ENCODE results near the gene SIGLEC15.
"Not testable (repeated sequence)": the region's sequence is repeated elsewhere in the genome, so short reads cannot be mapped to it uniquely, and the experiment has no call there.

SIGLEC15 gene, protein sequence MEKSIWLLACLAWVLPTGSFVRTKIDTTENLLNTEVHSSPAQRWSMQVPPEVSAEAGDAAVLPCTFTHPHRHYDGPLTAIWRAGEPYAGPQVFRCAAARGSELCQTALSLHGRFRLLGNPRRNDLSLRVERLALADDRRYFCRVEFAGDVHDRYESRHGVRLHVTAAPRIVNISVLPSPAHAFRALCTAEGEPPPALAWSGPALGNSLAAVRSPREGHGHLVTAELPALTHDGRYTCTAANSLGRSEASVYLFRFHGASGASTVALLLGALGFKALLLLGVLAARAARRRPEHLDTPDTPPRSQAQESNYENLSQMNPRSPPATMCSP

DNA sequence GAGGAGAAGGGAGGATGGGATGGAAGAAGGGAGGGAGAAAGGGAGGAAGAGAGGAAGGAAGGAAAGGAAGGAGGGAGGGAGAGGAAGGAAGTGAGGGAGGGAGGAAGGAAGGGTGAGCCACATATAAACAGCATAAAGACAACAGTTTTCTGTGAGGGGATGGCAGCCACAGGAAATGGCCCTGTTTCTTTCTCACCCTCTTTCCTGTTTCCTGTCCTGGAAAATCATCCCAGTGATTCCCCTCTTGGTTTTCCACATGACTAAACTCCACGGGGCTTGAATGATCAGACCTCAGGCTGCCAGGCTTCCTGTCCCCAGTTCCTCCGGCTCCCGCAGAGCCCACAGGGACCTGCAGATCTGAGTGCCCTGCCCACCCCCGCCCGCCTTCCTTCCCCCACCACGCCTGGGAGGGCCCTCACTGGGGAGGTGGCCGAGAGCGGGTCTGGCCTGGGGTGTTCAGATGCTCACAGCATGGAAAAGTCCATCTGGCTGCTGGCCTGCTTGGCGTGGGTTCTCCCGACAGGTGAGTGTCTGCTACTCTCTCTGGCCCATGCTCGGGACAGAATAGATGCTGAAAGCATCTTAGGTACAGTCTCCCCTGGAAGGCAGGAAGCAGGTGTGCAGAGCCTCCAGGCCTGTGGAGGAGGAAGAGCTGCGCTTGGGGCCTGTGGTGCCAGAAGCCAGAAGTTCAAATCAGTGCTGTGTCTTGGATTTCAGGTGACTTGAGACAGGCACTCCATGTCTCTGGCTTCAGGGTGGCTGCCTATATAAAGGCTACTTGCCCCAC lies at the start of gene SIGLEC15:
Gene SIGLEC15, plus strand, starts transcription at position 418 of the 787 bp plus-strand sequence. Its CDS starts 54 bp downstream, at position 472.
- DNase-seq (ENCODE audit: low read depth), result no peak

DNA sequence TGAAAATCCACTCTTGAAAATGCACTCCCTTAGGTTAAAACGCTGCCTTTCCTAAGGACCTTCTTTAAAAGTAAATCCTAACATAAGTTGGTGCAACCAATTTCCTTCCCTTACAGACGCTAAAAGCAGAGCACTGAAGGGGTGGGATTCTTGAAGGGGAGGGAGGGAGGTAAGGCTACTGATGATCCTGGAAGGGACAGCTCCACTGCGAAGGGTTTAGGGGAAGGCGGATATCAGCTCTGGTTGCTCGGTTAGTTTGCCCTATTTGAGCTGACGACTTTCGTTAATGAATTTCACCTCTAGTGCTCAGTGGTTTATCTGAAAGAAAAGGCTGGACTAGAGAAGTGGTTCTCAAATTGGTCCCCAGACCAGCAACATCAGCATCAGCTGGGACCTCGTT lies 49.7 kb upstream of the SIGLEC15 start:
- no peak for DNase-seq (ENCODE audit: low read depth)

DNA sequence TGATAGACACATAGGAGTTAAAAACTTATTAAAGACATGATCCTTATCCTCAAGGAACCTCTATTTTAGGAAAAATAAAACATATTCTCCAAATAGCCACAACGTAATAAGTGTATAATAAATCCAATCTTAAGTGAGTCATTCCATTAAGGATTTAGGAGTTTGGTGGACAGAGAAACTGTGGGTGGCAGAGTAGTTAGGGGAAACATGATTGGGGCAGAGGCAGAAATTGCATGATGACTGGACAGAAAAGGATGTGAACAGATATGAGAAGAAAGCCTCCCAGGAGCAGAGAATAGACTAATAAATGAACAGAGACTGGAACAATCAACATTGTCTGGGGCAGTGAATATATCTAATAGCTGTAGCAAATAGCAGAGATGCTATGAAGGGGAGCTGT lies 48.1 kb upstream of the SIGLEC15 start:
- no peak for DNase-seq (ENCODE audit: low read depth)

DNA sequence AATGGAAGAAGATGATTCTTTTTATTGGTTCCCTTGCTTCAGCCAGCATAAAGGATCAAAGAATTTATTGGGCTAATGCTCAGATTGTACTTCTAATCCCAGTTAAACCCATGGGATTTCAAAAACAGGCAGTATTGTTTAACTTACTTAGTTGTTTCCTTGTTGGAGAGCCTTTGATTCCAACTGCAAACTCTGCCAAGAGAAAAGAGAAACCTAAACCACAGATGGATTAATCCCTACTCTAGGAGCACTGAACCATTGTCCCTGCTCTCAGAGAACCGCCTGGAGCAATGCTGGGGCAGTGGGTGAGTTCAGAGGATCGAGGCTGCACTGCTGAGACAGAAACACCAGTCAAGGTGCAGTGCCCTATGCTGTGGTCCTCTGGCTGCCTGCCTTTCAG lies 44.9 kb upstream of the SIGLEC15 start:
- DNase-seq (ENCODE audit: low read depth), result no peak

DNA sequence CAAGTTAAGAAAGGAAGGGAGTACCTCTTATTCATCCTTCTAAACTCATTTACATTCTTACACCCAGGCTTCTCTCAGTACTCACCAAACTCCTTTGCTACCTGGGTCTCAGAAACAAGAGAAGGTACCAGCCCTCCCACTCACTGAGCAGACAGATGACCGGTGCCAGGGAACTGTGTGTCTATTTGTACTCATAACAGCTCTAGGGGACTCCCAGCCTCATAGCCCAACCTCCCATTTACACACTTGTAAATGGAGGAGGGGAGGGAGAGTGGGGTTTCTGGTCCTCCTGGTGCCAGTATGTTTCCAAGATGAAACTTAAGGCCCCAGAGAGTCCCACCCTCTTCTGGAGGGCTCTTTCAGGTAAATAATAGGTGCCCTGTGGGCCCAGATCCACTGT lies 42.8 kb upstream of the SIGLEC15 start:
- no peak for DNase-seq (ENCODE audit: low read depth)

DNA sequence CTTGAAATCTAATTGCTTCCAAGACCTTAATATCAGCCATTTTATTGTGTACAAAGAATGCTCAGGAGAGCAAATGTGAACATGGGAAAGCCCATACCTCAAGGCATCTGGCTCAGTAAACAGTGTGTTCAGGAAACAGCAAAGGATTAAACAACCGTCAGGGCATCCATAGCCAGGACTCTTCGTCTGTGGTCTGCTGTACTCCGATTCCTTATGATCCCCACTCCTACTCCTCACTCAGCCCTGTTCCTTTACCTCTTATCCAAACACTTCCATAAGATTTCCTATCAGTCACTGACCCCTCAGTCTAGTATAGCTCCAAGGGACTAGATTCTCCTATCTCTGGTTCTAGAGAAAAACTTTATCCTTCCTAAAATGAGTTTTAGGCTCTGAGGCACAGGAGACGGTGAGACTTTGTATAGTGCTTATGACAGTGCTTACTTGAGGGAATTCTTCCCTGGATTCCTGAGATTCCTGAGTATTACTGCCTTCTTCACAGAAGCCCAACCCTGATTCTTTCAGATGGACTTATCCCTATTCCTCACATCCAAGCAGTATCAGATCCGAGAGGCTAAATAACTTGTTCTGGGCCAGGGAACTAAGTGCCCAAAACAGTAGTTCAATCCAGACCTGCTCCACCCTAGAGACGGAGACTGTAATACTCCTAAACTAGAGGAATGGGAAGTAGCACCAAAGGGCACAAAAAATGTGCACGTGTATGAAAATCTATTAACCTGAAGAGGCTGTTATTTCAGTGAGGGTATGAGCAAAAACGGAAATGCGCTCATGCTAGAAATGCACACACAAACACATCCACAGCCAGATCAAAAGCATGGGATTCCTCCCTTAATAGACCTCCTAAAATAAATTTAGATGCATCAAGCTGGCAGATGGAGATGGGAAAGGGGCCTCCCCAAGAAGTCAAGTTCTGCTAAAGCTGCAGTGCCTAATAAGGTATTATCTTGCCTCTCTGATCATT lies 42.1 kb upstream of the SIGLEC15 start:
- no peak for DNase-seq (ENCODE audit: low read depth)

DNA sequence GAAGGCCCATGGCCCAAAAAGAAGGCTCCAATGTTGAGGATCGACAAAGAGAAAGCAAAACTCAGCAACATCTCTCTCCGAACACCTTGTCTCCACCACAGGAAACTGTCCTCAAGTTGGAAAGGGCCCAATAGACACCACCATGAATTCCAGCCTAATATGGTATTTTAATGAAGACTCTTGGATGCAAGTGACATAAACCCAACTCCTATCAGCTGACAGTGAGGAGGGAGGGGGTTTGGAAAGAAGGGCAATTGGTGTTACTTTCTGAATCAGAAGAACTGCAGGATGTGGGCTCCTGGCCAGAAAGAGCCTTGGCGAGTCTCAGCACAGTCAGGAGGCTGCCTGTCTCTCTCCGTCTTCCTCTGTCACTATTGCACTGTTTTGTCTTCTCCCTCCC lies 40.3 kb upstream of the SIGLEC15 start:
- no peak for DNase-seq (ENCODE audit: low read depth)

DNA sequence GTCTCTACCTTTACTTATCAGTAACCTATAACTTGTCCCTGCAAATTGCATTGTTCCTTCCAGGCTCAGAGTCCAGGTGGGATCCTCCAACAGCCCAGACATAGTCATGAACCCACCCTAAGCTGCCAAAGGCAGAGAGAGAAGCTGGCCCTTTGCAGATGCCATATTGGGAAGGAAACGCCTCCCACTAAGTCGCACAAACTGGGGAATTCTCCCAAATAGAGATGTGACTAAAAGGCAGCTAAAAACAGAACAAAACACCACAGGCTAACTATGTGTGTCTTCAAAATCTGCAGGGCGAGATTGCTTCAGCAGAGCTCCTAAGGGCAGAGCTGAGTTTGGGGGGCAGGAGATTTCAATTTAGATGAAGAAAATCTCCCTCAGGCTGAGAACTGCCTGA lies 38.5 kb upstream of the SIGLEC15 start:
- DNase-seq (ENCODE audit: low read depth), result no peak

DNA sequence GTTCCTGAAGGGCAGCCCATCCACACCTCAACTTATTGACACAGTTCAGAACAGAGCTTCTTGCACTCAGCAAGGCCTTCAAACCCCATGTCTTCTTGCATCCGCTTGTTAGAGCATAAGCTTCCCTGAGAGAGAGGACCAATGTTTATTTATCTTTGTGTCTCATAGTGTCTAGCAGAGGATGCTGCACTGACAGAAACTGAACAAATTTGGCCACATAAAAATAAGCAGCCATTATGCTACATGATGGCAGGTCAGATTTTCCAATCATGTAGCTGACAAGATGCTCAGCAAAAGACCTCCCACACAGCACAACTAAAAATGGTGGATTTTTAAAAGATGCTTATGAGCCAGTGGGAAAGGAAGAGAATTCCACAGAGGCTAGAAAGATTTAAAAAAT lies 38.1 kb upstream of the SIGLEC15 start:
- DNase-seq (ENCODE audit: low read depth), result no peak

DNA sequence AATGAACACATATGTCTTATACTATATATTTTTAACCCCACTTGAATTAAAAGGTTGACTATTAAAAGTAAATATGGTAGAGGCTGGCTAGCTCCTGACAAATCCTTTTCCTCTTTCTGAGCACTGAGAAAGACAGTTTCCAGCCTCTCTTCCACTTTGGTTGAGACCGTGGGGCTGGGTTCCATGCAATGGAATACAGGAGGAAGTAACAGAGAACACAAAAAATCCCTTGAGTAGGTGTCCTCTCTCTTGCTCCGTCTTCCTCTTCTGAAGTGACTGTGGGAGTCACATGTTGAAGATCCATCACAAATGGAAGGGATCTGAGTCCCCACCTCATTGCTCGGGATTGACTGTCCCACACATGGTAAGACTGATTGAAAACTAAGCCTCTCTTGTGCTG lies 36.6 kb upstream of the SIGLEC15 start:
- no peak for DNase-seq (ENCODE audit: low read depth)

DNA sequence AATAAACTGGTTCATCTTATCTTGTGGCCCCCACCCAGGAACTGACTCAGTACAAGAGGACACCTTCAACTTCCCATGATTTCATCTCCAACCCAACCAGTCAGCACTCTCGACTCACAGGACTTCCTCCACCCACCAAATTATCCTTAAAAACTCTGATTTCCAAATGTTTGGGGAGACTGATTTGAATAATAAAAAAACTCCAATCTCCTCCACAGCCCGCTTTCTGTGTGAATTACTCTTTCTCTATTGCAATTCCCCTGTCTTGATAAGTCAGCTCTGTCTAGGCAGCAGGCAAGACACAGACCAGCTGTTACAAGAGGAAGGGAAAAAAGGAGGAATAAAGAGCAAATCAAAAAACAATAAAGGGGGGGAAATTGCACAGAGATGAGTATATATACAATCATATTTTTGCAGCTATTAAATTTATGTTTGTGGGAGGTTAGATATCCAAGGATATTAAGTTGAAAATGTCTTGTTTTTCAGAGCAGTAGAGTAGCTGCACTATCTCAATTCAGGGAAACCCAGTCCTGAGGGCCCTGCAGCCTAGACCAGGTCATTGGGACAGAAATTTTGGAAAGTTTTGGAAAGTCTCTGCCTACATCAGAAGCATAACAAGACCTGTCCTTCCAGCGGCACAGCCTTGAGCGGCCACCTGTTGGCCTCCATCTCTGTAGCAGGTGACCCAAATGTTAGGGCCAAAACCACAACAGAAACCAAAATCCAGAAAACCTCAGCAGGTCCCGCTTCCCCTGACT lies 32.8 kb upstream of the SIGLEC15 start:
- no peak for DNase-seq (ENCODE audit: low read depth)

DNA sequence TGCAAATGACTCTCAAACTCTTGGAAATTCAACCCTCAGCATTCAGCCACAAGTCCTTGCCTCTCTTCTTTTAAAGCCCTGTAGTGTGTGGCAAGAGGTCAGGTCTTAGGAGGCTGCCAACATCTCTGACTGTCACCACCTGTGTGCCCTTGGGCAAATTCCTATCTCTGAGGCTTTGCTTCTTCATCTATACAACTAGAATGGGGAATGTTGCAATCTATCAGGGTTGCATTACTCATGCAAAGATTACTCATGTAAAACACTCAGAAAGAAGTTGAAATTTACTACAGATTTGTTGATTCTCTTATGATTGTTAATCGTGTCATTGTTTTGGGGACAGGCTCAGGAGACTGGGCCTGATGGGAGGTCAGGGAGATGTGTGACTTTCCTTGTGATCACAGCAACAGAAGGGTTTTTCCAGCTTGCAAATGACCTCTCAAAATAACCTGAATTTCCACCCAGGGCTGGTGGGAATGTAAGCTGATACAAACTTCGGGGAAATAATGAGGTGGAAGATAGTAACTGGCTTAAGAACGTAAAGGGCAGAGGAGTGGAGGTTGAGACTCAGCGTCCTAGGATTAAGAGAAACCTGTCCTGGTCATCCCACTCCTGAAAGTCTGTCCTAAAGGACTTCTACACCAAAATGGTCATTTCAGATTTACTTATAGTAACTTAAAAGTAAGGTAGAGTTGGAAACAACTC lies 32.1 kb upstream of the SIGLEC15 start:
- DNase-seq (ENCODE audit: low read depth), result no peak

DNA sequence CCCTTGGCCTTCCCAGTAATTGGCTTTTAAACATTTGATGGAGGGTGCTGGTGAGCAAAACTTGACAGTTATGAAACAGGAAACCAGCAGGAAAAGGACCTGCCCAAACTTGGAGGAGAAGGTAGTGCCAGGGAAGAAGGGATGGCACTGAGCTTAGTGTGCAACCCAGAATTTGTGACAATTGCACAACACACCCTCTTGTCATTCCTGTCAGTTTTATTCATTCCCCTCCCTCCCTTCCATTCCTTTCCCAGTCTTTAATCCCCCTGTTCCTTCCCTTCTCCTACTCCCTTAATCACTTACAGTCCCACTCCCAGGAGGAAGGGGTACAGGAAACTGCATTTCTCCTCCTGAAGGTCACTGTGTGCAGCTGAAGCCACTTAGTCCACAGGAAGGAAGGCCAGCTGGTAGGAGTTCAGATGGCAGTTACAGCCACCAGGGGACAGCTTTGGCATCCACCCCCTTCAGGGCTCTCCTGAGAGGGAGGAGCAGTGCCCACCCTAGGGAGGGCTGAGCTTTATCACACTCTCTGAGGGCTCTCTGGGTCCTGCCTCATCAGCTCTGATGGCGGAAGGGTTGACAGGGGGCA lies 24.0 kb upstream of the SIGLEC15 start:
- DNase-seq (ENCODE audit: low read depth), result no peak

DNA sequence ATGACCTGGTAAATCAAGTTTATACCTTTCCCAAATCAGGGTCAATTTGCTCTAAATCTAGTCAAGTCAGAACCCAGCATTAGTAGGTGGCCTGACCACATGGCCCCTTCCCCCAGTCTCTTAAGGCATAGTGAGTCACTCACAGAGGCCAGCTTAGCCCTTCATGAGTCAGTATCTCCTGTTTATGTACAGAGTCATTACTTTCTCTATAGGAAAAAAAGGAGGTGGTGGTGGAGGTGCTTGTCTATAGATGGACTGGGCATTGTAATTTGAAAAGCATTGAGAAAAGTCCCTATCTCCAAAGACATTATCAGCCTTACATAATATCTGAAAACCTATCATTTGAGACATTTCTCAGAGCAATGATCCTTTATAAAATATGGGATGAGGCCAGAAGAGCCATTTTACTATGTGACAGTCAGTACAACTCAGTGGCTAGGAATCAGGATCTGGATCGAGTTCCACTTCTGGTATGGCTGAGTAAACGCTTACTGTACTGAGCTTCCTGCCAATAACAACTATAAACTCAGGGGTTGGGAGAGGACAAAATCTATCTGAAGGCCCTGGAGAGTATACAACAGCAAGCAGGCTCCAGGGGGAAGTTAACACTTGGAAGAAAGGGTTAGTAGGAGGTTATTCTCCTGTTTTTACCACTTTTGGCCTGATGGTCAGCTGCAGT lies 22.5 kb upstream of the SIGLEC15 start:
- no peak for DNase-seq (ENCODE audit: low read depth)

DNA sequence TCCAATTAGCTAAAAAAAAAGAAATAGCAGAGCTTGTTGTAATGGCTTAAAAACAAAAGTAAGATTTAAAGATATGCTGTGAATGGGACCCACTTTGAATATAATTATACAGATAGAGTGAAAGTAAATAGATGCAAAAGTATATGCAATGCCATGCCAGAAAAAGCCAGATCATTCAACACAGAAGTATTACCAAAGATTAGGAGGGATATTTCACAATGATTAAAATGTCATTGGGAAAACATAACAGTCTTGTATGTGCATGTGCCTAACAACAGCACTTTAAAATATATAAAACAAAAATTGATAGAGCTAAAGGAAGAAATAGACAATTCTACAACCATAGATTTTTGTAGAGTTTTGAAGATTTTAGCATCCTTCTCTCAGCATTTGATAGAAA lies 19.9 kb upstream of the SIGLEC15 start:
- no peak for DNase-seq (ENCODE audit: low read depth)

DNA sequence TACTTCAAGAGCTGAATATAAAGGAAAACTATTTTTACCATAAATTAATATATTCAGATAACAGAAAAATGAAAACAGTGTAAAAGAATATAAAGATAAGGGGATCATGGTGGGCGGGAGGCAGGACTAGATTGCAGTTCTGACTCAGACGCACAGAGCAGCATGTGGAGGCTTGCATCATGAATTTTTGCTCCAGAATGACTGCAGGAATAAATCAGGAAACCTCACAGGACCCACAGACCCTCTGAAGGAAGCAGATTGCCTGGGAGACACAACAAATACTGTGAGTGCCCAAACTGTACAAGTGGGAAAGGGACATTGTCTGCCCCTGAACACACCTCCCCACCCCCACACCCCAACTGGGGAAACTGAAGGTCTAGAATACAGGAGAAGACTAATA lies 19.2 kb upstream of the SIGLEC15 start:
- no peak for DNase-seq (ENCODE audit: low read depth)

DNA sequence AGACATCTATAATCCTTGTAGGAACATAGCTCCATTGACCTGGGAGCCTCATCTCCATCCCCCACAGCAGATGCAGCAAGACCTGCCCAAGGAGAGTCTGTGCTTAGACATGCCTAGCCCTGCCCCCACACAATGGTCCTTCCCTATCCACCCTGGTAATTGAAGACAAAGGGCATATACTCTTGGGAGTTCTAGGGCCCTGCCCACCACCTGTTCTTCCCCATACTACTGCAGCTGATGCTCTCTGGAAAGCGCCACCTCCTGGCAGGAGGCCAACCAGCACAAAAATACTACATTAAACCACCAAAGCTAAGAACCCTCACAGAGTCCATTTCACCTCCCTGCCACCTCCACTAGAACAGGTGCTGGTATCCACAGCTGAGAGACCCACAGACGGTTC lies 18.3 kb upstream of the SIGLEC15 start:
- not testable (repeated sequence) for DNase-seq (ENCODE audit: low read depth)

DNA sequence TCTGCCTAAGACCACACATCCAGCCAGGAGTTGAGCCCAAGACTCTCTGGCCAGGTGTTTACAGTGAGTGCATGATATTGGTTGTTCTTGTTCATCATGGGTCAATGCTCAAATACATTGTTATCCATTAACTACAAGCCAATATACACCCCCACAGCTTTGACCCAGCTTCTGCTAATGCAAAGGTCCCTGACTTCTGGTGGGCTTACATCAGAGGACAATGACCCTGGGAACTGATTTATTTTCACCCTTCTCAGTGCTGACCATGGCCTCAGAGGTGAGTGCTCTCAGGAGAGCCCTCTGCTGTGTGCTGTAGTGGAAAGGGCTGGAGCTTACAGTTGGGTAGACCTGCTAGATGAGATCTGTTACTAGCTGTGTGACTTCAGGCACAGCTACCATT lies 10.7 kb upstream of the SIGLEC15 start:
- DNase-seq (ENCODE audit: low read depth), result not testable (repeated sequence)

DNA sequence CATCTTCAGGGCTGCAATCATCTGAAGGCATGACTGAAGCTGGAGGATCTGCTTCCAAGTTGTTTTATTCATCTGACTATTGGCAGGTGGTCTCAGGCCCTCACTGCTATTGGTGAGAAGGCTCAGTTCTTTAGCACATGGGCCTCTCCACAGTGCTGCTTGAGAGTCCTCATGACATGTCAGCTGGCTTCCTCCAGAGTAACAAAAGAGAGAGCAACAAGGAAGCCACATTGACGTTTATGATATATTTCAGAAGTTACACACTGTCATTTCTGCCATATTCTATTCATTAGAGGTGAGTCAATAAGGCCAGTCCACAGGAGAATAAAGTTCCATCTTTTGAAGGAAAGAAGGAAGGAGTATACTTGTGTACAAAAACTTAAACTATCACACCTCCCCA lies 7.9 kb upstream of the SIGLEC15 start:
- DNase-seq (ENCODE audit: low read depth), result no peak

DNA sequence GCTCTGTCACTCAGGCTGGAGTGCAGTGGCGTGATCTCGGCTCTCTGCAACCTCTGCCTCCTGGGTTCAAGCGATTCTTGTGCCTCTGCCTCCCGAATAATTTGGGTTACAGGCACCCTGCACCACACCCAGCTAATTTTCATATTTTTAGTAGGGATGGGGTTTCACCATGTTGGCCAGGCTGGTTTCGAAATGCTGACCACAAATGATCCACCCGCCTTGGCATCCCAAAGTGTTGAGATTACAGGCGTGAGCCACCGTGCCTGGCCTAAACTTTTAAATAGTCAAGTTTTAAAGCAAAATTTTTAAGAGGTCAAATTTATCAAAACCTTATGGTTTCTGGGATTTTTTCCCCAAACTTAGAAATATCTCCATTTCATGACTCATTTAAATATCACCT lies 6.7 kb upstream of the SIGLEC15 start:
- DNase-seq (ENCODE audit: low read depth), result not testable (repeated sequence)

Measured in CMK (cell line).